GM12801 (cell line): ENCODE results near the gene BRDT.

Experiments
- TF ChIP-seq, protein P1 (sequence below): IDR thresholded peaks from one replicate; pipeline ENCODE4 v1.5.1; 2011; ENCODE audit warnings: control low read depth; ENCODE audit not compliant: insufficient read length; ENCODE audit errors: extremely low read depth

The BRDT gene

DNA sequence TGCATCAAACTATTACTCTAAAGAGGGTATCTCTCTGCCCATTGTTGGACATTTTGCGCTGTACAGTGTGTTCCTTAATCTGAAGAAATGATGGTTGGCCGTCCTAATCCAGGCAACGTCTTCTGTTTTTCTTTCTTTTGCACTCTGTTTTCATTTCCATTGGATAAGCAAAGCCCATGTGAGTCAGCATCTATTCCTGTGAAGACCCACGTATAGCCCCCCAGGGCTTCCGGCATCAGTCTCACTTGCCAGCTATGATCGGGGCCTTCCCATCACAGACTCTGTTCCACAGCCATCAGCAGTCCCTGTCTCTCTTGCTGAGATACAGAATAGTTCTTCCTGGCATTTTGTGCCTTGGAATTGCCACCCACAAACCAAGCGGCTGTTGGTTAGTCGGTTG lies 29.2 kb upstream of the BRDT start:
- TF ChIP-seq, protein P1, sequence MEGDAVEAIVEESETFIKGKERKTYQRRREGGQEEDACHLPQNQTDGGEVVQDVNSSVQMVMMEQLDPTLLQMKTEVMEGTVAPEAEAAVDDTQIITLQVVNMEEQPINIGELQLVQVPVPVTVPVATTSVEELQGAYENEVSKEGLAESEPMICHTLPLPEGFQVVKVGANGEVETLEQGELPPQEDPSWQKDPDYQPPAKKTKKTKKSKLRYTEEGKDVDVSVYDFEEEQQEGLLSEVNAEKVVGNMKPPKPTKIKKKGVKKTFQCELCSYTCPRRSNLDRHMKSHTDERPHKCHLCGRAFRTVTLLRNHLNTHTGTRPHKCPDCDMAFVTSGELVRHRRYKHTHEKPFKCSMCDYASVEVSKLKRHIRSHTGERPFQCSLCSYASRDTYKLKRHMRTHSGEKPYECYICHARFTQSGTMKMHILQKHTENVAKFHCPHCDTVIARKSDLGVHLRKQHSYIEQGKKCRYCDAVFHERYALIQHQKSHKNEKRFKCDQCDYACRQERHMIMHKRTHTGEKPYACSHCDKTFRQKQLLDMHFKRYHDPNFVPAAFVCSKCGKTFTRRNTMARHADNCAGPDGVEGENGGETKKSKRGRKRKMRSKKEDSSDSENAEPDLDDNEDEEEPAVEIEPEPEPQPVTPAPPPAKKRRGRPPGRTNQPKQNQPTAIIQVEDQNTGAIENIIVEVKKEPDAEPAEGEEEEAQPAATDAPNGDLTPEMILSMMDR, result no peak

DNA sequence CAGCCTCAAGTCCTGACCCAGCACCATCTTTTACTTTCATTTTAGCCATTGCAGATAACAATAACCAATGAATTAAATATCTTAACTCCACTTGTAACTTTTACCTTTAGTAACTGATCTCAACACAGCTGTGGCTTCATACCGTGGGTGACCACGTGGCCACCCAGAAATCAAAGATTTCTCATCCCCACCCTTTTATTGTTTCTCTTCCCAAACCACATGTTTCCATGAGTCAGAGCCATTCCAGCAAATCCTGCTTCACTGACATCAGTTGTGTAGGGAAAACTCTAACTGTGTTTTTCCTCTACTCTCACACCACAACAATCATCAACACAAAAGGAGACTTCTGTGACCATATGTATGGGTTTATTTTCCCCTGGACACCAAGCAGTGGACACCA lies 25.1 kb upstream of the BRDT start:
- TF ChIP-seq, protein P1, result no peak

DNA sequence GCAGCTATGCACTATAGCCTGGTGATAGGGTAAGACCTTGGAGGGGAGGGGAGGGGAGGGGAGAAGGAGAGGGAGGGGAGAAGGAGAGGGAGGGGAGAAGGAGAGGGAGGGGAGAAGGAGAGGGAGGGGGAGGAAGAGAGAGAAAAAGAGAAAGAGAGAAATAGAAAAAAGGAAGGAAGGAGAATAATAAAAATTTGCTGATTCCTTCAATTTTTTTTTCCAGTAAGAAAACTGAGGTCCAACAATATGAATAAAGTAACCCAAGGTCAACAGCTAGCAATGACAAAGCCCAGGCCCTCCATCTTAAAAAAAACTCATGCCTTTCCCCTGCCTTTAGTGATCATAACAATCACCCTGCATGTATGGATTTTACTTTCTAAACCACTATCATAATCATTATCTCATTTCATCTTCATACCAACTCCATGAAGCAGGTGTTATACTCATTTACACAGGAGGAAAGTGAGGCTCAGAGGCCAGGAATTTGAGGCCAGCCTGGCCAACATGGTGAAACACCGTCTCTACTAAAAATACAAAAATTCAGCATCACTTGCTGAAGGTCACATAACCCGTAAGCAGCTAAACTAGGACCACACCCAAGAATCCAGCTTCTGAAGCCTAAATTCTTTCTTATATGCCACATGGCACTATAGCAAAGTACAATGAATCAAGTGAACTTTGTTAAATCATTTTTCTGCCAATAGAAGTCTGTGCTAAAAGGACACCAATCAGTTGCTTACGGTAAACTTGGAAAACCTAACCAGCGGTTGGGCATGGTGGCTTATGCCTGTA lies 23.4 kb upstream of the BRDT start:
- TF ChIP-seq, protein P1, result no peak

DNA sequence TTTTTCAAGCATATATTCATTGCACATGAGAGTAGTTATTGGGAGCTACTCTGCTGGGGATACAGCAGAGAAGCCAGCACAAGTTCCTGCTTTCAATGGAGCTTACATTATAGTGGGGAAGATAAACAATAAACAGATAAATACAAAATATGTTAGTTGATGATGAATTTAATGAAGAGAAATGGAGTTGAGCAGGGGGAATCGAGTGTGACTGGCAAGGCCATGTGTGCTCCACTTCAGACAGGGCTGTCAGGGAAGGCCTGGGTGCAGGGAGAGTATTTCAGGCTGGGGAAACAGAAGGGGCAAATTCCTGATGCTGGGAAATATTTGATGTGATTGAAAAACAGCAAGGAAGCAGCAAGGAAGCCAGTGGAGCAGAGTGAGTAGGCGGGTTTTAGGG lies 21.2 kb upstream of the BRDT start:
- TF ChIP-seq, protein P1, result no peak

DNA sequence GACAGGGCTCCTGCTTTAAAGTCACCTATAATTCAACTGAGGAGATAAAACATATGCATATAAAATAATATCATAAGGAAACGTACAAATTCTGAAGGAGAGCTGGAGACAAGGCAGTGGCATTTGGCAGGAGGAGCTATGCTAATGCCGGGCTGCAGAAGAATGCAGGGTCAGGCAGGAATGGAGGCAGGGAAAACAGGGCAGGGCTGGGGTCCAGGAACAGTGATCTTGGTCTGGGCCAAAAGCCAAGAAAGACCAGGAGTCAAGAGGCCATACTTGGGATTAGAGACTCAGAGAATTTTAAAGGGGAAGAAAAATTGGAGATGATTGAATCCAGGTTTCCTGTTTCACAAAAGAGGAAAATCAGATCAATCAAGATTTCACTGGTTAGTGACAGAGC lies 20.0 kb upstream of the BRDT start:
- TF ChIP-seq, protein P1, result no peak

DNA sequence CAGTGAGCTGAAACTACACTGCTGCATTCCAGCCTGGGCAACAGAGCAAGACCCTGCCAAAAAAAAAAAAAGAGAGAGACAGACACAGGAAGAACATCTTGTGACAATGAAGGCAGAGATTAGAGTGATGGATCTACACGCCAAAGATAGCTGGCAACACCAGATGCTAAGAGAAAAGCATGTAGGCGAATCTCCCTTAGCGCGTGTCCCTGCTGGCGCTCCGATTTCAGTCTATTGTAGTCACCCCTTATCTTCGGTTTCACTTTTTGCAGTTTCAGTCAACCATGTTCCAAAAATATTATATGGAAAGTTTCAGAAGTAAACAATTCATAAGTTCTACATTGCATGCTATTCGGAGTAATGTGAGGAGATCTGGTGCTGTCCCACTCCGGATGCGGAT lies 11.6 kb upstream of the BRDT start:
- TF ChIP-seq, protein P1, result no peak

DNA sequence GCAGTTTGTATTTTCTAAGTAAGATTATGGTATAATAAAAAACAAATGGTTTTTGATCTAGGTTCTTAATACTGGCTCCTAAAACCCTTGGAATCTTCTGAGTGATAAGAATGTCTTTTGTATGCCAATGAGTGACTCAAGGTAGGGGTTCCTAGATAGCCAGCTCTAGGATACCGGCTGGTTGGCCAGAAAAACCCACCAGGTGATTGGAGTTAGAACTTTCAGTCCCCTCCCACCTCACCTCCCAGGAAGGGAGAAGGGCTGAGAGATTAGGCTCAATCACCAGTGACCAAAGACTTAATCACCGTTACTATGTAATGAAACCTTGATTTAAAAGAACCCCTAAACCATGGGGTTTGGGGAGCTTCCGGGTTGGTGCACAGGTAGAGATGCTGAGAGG lies 8.7 kb upstream of the BRDT start:
- TF ChIP-seq, protein P1, result no peak
